Measurements from ENCODE around the gene ZNF142. TPM values are rescaled to one million over a fixed set of nuclear protein-coding genes. Genes with fewer than 3 reads are reported as not detected.
"Not testable (repeated sequence)": the region's sequence is repeated elsewhere in the genome, so short reads cannot be mapped to it uniquely, and the experiment has no call there.

The ZNF142 gene
- total and polyA plus RNA-seq, 9 of the 15 experiments (the other 6 are each of a cell fraction or from before 2014, with no cell fraction given), result 0.50 to 26.1 (median 4.5) TPM

- TF ChIP-seq CTCFL (IDR thresholded peaks at IDR 0.05; ENCODE audit: borderline replicate concordance, insufficient read depth, low read depth, low read length, poor library complexity, severe bottlenecking) (peak; percentile 13), TEAD4 (IDR thresholded peaks at IDR 0.05; ENCODE audit: low read length) (peak; percentile 60), TEAD1 (CRISPR knock-in tag; IDR thresholded peaks at IDR 0.05) (0 out of 4 replicates have a peak, but pooled peaks of 1 of the 2 experiments have one; percentile 35), DEAF1 (CRISPR knock-in tag; IDR thresholded peaks at IDR 0.05) (peak; percentile 50; the same call in 1 of the 2 replicates), RAD21 (CRISPR knock-in tag; conservative IDR thresholded peaks at IDR 0.05 in 1 of 2, IDR thresholded peaks at IDR 0.05 in 1 of 2) (peak; percentile 66 to 78)
- TF ChIP-seq TEAD4 (CRISPR knock-in tag; IDR thresholded peaks at IDR 0.05; ENCODE audit: borderline replicate concordance), result not testable (repeated sequence)
Observed at GRCh38 chr2:218687400-218688060, 28.1 kb upstream of the ZNF142 start (continued).

Measured in K562 (cell line).